Trophoblast cell (in vitro differentiated cells and primary cell): ENCODE measurements around the gene IL4.

Source experiments
- DNase-seq, 2 donors: peaks; one replicate each; pipeline ENCODE4 v3.0.0-alpha.2; 2016
- H2AFZ ChIP-seq: 2 replicates; pipeline ENCODE4 v1.6.1; 2013; ENCODE audit warnings: low read length, moderate library complexity, mild to moderate bottlenecking; ENCODE audit not compliant: insufficient read depth, poor library complexity
- H2AK5ac ChIP-seq: 2 replicates; pipeline ENCODE4 v1.6.1; 2013; ENCODE audit warnings: mild to moderate bottlenecking, low read length
- H2BK120ac ChIP-seq: 2 replicates; pipeline ENCODE4 v1.6.1; 2013; ENCODE audit warnings: low read length, mild to moderate bottlenecking, moderate library complexity; ENCODE audit not compliant: insufficient read depth, poor library complexity
- H2BK12ac ChIP-seq: 2 replicates; pipeline ENCODE4 v1.6.1; 2013; ENCODE audit warnings: mild to moderate bottlenecking, low read length, moderate library complexity
- H2BK5ac ChIP-seq: 2 replicates; pipeline ENCODE4 v1.6.1; 2013; ENCODE audit warnings: low read length, low read depth, moderate library complexity, mild to moderate bottlenecking; ENCODE audit not compliant: poor library complexity
- H3K14ac ChIP-seq: 2 replicates; pipeline ENCODE4 v1.6.1; 2013; ENCODE audit warnings: mild to moderate bottlenecking, low read length
- H3K18ac ChIP-seq: 2 replicates; pipeline ENCODE4 v1.6.1; 2013; ENCODE audit warnings: mild to moderate bottlenecking, low read length
- H3K23ac ChIP-seq: 2 replicates; pipeline ENCODE4 v1.6.1; 2013; ENCODE audit warnings: low read length
- H3K27ac ChIP-seq: 2 replicates; pipeline ENCODE4 v1.5.1; 2013; ENCODE audit warnings: low read depth, mild to moderate bottlenecking, inconsistent platforms, low read length, moderate library complexity
- H3K27me3 ChIP-seq: 2 replicates; pipeline ENCODE4 v1.6.1; 2013; ENCODE audit warnings: inconsistent platforms, mild to moderate bottlenecking, low read length, moderate library complexity; ENCODE audit not compliant: insufficient read depth
- H3K36me3 ChIP-seq, 2 experiments: 1 replicate in 1 of 2; 2 replicates in 1 of 2; pipeline ENCODE4 v1.6.1; 2013; ENCODE audit warnings: low read length in 2 of 2, mild to moderate bottlenecking in 2 of 2, moderate library complexity in 1 of 2; ENCODE audit not compliant: insufficient read depth in 2 of 2, control insufficient read depth in 1 of 2
- H3K4ac ChIP-seq: 2 replicates; pipeline ENCODE4 v1.6.1; 2013; ENCODE audit warnings: low read depth, mild to moderate bottlenecking, low read length, moderate library complexity
- H3K4me1 ChIP-seq, 2 experiments: 1 replicate in 1 of 2; 2 replicates in 1 of 2; pipeline ENCODE4 v1.6.1; 2013; ENCODE audit warnings: low read length in 2 of 2, mild to moderate bottlenecking in 2 of 2, moderate library complexity in 1 of 2; ENCODE audit not compliant: insufficient read depth in 2 of 2, control insufficient read depth in 1 of 2
- H3K4me2 ChIP-seq: 2 replicates; pipeline ENCODE4 v1.6.1; 2013; ENCODE audit warnings: inconsistent platforms, mild to moderate bottlenecking, low read length, moderate library complexity
- H3K4me3 ChIP-seq: 2 replicates; pipeline ENCODE4 v1.5.1; 2013; ENCODE audit warnings: mild to moderate bottlenecking, low read depth, low read length, inconsistent platforms
- H3K79me1 ChIP-seq: one replicate; pipeline ENCODE4 v1.6.1; 2013; ENCODE audit warnings: low read length
- H3K79me2 ChIP-seq: 2 replicates; pipeline ENCODE4 v1.6.1; 2013; ENCODE audit warnings: low read length, mild to moderate bottlenecking; ENCODE audit not compliant: control insufficient read depth, insufficient read depth, poor library complexity
- H3K9ac ChIP-seq: 2 replicates; pipeline ENCODE4 v1.6.1; 2013; ENCODE audit warnings: mild to moderate bottlenecking, low read length
- H3K9me3 ChIP-seq: 2 replicates; pipeline ENCODE4 v1.6.1; 2013; ENCODE audit warnings: low read depth, mild to moderate bottlenecking, control low read depth, inconsistent platforms, low read length; ENCODE audit not compliant: insufficient read depth
- H4K12ac ChIP-seq: 2 replicates; pipeline ENCODE4 v1.6.1; 2013; ENCODE audit warnings: low read depth, mild to moderate bottlenecking, low read length, moderate library complexity
- H4K8ac ChIP-seq: 2 replicates; pipeline ENCODE4 v1.6.1; 2013; ENCODE audit warnings: low read depth, mild to moderate bottlenecking, low read length, moderate library complexity
- H4K91ac ChIP-seq: one replicate; pipeline ENCODE4 v1.6.1; 2013; ENCODE audit warnings: low read depth, mild to moderate bottlenecking, low read length, moderate library complexity
- WGBS: extraction: QIAGEN DNeasy Blood & Tissue Kit; methylation state at CpG from one replicate; pipeline ENCODE4 v1.1.7; 2013; ENCODE audit warnings: missing lambda C conversion rate; ENCODE audit not compliant: insufficient read length, insufficient coverage; ENCODE audit errors: extremely low coverage; 5-methylcytosine and 5-hydroxymethylcytosine counted together

The IL4 gene

DNA sequence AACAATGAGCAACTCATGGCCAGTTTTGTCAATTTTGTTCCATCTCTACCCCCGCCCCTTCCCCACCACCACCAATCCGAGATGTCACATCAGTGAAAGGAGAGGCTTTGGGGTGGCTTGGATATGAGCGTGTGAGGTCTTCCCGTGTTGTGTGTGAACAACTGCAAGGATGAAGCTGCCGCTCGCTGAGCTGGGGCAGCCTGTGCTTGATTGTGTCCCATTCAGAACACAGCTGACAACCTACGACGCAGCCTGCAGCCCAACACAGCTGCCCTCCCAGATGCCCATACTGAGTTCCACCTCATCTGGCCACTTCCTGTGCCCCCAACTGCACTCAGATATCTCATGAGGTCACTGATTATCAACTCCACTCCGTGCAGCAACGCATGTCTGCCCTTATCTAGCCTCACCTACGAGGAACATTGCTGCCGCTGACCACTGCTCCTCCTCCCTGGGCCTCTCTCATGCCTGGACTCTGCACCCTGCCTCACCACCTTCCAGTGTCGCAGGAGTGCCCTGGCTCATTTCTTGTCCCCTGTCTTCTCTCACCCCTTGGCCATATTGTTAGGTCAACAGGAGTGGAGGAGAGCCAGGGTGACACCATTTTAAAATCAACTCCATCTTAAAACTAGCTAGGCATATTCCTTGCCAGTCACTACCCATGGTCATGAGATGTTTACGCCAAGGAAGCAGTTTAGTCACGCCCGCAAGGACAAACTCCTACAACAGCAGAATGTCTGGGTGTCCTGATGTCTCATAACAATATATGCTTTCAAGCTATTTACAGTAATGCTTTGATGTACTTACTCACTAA, 7.3 kb upstream of the IL4 start:
- no CpG with 5 or more reads among the region's 16 CpGs for WGBS
- Histone ChIP-seq H3K4me2 (no peak overlapping the region), H4K12ac (no peak overlapping the region), H3K9me3 (no peaks in the 10 kb centered on the region), H3K4me1 (no peaks in the 10 kb centered on the region), H2BK120ac (no peak overlapping the region), H3K23ac (no peak overlapping the region), H3K9ac (no peak overlapping the region), H2AK5ac (no peak overlapping the region), H4K8ac (no peak overlapping the region), H2BK12ac (no peak overlapping the region), H3K27me3 (no peaks in the 10 kb centered on the region), H3K27ac (no peak overlapping the region), H3K36me3 (no peaks in the 10 kb centered on the region), H4K91ac (no peak overlapping the region), H3K14ac (no peak overlapping the region), H3K79me1 (no peaks in the 10 kb centered on the region), H3K79me2 (no peaks in the 10 kb centered on the region), H3K4ac (no peak overlapping the region), H2BK5ac (no peak overlapping the region), H3K18ac (no peak overlapping the region), H2AFZ (no peak overlapping the region), H3K4me3 (peak overlapping the region; percentile 6)
- no peak for DNase-seq

DNA sequence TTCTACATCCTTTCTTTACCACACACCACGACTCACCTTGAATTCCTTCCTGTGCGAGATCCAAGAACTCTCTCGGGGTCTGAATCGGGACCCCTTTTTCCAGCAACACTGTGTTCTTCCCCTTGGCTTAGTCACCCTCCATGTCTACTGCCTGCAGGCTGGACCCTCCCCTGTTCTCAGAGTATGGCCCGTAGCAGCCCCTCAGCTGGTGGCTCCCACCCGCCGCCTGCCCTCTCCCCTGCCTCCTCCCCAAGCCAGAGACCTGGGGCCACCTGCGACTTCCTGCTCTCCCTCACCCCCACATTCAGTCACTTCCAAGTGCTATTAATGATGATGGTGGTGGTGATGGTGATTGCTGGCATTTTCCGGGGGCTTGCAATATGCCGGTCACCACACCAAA, 6.5 kb upstream of the IL4 start:
- H3K27me3 ChIP-seq = no peaks in the 10 kb centered on the region
- no peak overlapping the region for H2BK120ac ChIP-seq
- no peak overlapping the region for H2AK5ac ChIP-seq
- no peak overlapping the region for H3K4me2 ChIP-seq
- no peaks in the 10 kb centered on the region for H3K4me1 ChIP-seq
- no peaks in the 10 kb centered on the region for H3K36me3 ChIP-seq
- no peak overlapping the region for H3K27ac ChIP-seq
- no CpG with 5 or more reads among the region's 10 CpGs for WGBS
- H2BK12ac ChIP-seq = no peak overlapping the region
- no peak overlapping the region for H4K12ac ChIP-seq
- DNase-seq = no peak
- no peak overlapping the region for H3K4ac ChIP-seq
- no peaks in the 10 kb centered on the region for H3K79me1 ChIP-seq
- H4K8ac ChIP-seq = no peak overlapping the region
- no peak overlapping the region for H4K91ac ChIP-seq
- no peak overlapping the region for H3K18ac ChIP-seq
- H2BK5ac ChIP-seq = no peak overlapping the region
- no peaks in the 10 kb centered on the region for H3K79me2 ChIP-seq
- no peak overlapping the region for H3K14ac ChIP-seq
- H3K9ac ChIP-seq = no peak overlapping the region
- H2AFZ ChIP-seq = no peak overlapping the region
- H3K4me3 ChIP-seq = no peak overlapping the region
- H3K23ac ChIP-seq = no peak overlapping the region
- no peaks in the 10 kb centered on the region for H3K9me3 ChIP-seq

GRCh38 chr5:132667761-132668705, 5.8 kb upstream of the IL4 start:
- H2BK12ac ChIP-seq = no peak overlapping the region
- no peak overlapping the region for H2AK5ac ChIP-seq
- no peak overlapping the region for H3K4ac ChIP-seq
- H4K91ac ChIP-seq = no peak overlapping the region
- no peak overlapping the region for H2BK120ac ChIP-seq
- no peak overlapping the region for H4K12ac ChIP-seq
- H3K14ac ChIP-seq = no peak overlapping the region
- H3K4me3 ChIP-seq = no peak overlapping the region
- no peak overlapping the region for H4K8ac ChIP-seq
- H3K79me1 ChIP-seq = no peaks in the 10 kb centered on the region
- no peaks in the 10 kb centered on the region for H3K9me3 ChIP-seq
- H3K4me2 ChIP-seq = no peak overlapping the region
- H3K27ac ChIP-seq = no peak overlapping the region
- no peak overlapping the region for H2AFZ ChIP-seq
- DNase-seq = no peak
- no peak overlapping the region for H2BK5ac ChIP-seq
- no peak overlapping the region for H3K18ac ChIP-seq
- H3K9ac ChIP-seq = no peak overlapping the region
- H3K4me1 ChIP-seq = no peaks in the 10 kb centered on the region
- no peaks in the 10 kb centered on the region for H3K36me3 ChIP-seq
- no peak overlapping the region for H3K23ac ChIP-seq
- WGBS = no CpG with 5 or more reads among the region's 22 CpGs
- no peaks in the 10 kb centered on the region for H3K27me3 ChIP-seq
- no peaks in the 10 kb centered on the region for H3K79me2 ChIP-seq

- no peak overlapping the region for H2BK120ac ChIP-seq
- WGBS = no CpG with 5 or more reads among the region's 14 CpGs
- H3K14ac ChIP-seq = no peak overlapping the region
Observed at GRCh38 chr5:132668706-132669454, 4.9 kb upstream of the IL4 start.

More at GRCh38 chr5:132668706-132669454, 4.9 kb upstream of the IL4 start:
- Histone ChIP-seq H3K4me3 (no peak overlapping the region), H3K27ac (no peak overlapping the region), H3K18ac (no peak overlapping the region), H4K8ac (no peak overlapping the region), H2BK12ac (no peak overlapping the region), H3K79me1 (no peaks in the 10 kb centered on the region), H3K4me2 (no peak overlapping the region), H3K4ac (no peak overlapping the region), H2BK5ac (no peak overlapping the region), H3K9me3 (no peaks in the 10 kb centered on the region), H3K79me2 (no peaks in the 10 kb centered on the region), H2AFZ (no peak overlapping the region), H3K36me3 (no peaks in the 10 kb centered on the region), H4K91ac (no peak overlapping the region), H3K27me3 (no peaks in the 10 kb centered on the region), H4K12ac (no peak overlapping the region), H3K23ac (no peak overlapping the region), H3K9ac (no peak overlapping the region), H2AK5ac (no peak overlapping the region), H3K4me1 (no peaks in the 10 kb centered on the region)
- no peak for DNase-seq
